Fibroblast of lung (primary cell): Measurements from ENCODE around the gene RIPOR3. TPM values are rescaled to one million over a fixed set of nuclear protein-coding genes. Genes with fewer than 3 reads are reported as not detected.

Source experiments
- DNase-seq, 2 donors: peaks; one replicate each; pipeline versions ENCODE4 v3.0.0 to v3.0.0-alpha.2; 2010; ENCODE audit warnings: low read depth in 2 of 2
- H2AFZ ChIP-seq: 2 replicates; pipeline ENCODE4 v1.5.1; 2012; ENCODE audit warnings: low read length, control low read depth, inconsistent platforms
- H3K27ac ChIP-seq: 2 replicates; pipeline ENCODE4 v1.5.1; 2011; ENCODE audit warnings: low read length, control low read depth; ENCODE audit not compliant: insufficient read depth
- H3K27me3 ChIP-seq: 2 replicates; pipeline ENCODE4 v1.5.1; 2011; ENCODE audit warnings: mild to moderate bottlenecking, low read length; ENCODE audit not compliant: control insufficient read depth, insufficient read depth
- H3K36me3 ChIP-seq: 2 replicates; pipeline ENCODE4 v1.5.1; 2011; ENCODE audit warnings: low read length; ENCODE audit not compliant: control insufficient read depth, insufficient read depth
- H3K4me1 ChIP-seq: 2 replicates; pipeline ENCODE4 v1.5.1; 2011; ENCODE audit warnings: low read length; ENCODE audit not compliant: control insufficient read depth, insufficient read depth; ENCODE audit errors: extremely low read depth
- H3K4me2 ChIP-seq: 2 replicates; pipeline ENCODE4 v1.5.1; 2011; ENCODE audit warnings: low read length, control low read depth; ENCODE audit not compliant: insufficient read depth; ENCODE audit errors: extremely low read depth
- H3K4me3 ChIP-seq, 4 experiments: fragments of 200-600 bp in 1 of 4; sonication (generic) in 1 of 4; replicated peaks in 1 of 4; 2 replicates each; pipeline ENCODE4 v1.5.1; 2011 to 2016; ENCODE audit warnings: low read length in 4 of 4, low read depth in 3 of 4, mild to moderate bottlenecking in 3 of 4, control low read depth in 2 of 4, inconsistent platforms in 1 of 4, mixed read lengths in 1 of 4; ENCODE audit not compliant: insufficient read depth in 1 of 4; ENCODE audit errors: control extremely low read depth in 1 of 4
- H3K79me2 ChIP-seq: 2 replicates; pipeline ENCODE4 v1.5.1; 2012; ENCODE audit warnings: mild to moderate bottlenecking, low read length, inconsistent platforms; ENCODE audit not compliant: control insufficient read depth, insufficient read depth
- H3K9ac ChIP-seq: 2 replicates; pipeline ENCODE4 v1.5.1; 2011; ENCODE audit warnings: mild to moderate bottlenecking, low read length, control low read depth; ENCODE audit not compliant: insufficient read depth
- H3K9me3 ChIP-seq: 2 replicates; pipeline ENCODE4 v1.5.1; 2012; ENCODE audit warnings: low read depth, low read length; ENCODE audit not compliant: control insufficient read depth, insufficient read depth
- H4K20me1 ChIP-seq: 2 replicates; pipeline ENCODE4 v1.5.1; 2011; ENCODE audit warnings: low read length; ENCODE audit not compliant: control insufficient read depth, insufficient read depth; ENCODE audit errors: extremely low read depth
- EZH2 ChIP-seq: IDR thresholded peaks from 2 replicates; pipeline ENCODE4 v1.5.1; 2012; ENCODE audit warnings: low read length, control low read depth, mild to moderate bottlenecking; ENCODE audit errors: missing control alignments
- polyA plus RNA-seq, 2 donors: library from polyadenylated mRNA; depleted of rRNA in 1 of 2; stranded (reverse) in 1 of 2; unstranded in 1 of 2; fragments of >200 nt; gene quantifications; 2 replicates each; pipeline ENCODE4 v1.2.1, GENCODE V29; 2011 to 2012; ENCODE audit warnings: missing spikeins in 1 of 2
- total RNA-seq: library from RNA; depleted of rRNA; stranded (reverse); fragments of >200 nt; gene quantifications from 2 replicates; pipeline ENCODE4 v1.2.1, GENCODE V29; 2014
- TF ChIP-seq, protein P1 (sequence below), 2 donors: IDR thresholded peaks in 1 of 2; conservative IDR thresholded peaks in 1 of 2; 1 replicate in 1 of 2; 2 replicates in 1 of 2; pipeline ENCODE4 v1.5.1; 2011 to 2012; ENCODE audit warnings: low read length in 2 of 2, control low read depth in 1 of 2, inconsistent platforms in 1 of 2, low read depth in 1 of 2, mild to moderate bottlenecking in 1 of 2

Gene RIPOR3
- total and polyA plus RNA-seq, 2 donors (not counting 1 experiment from before 2014, with no cell fraction given): 2.0 to 4.1 TPM

DNA sequence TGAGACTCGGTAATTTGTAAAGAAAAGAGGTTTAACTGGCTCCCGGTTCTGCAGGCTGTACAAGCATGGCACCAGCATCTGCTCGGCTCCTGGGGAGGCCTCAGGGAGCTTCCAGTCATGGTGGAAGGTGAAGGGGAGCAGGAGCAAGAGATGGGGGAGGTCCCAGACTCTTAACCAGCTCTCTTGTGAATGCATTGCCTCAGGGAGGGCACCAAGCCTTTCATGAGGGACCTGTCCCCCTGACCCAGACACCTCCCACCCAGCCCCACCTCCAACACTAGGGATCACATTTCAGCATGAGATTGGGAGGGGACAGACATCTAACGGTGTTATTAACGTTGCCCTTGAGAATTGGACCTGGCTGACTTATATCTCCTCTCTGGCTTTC is 112.6 kb downstream of the RIPOR3 start:
- Histone ChIP-seq H4K20me1 (no peaks in the 10 kb centered on the region), H3K9me3 (no peaks in the 10 kb centered on the region), H3K4me2 (no peak overlapping the region), H3K4me3 (no peak overlapping the region), H3K9ac (no peak overlapping the region), H3K79me2 (no peaks in the 10 kb centered on the region), H3K27me3 (no peaks in the 10 kb centered on the region), H2AFZ (no peak overlapping the region), H3K4me1 (no peaks in the 10 kb centered on the region), H3K27ac (no peak overlapping the region), H3K36me3 (peaks cover 20% of the 10 kb centered on the region)
- no peak for TF ChIP-seq EZH2
- TF ChIP-seq, protein P1, sequence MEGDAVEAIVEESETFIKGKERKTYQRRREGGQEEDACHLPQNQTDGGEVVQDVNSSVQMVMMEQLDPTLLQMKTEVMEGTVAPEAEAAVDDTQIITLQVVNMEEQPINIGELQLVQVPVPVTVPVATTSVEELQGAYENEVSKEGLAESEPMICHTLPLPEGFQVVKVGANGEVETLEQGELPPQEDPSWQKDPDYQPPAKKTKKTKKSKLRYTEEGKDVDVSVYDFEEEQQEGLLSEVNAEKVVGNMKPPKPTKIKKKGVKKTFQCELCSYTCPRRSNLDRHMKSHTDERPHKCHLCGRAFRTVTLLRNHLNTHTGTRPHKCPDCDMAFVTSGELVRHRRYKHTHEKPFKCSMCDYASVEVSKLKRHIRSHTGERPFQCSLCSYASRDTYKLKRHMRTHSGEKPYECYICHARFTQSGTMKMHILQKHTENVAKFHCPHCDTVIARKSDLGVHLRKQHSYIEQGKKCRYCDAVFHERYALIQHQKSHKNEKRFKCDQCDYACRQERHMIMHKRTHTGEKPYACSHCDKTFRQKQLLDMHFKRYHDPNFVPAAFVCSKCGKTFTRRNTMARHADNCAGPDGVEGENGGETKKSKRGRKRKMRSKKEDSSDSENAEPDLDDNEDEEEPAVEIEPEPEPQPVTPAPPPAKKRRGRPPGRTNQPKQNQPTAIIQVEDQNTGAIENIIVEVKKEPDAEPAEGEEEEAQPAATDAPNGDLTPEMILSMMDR (conservative IDR thresholded peaks at IDR 0.05 in 1 of 2, IDR thresholded peaks at IDR 0.05 in 1 of 2; ENCODE audit: low read depth in 1 of 2, low read length in 2 of 2): no peak
- no peak for DNase-seq

DNA sequence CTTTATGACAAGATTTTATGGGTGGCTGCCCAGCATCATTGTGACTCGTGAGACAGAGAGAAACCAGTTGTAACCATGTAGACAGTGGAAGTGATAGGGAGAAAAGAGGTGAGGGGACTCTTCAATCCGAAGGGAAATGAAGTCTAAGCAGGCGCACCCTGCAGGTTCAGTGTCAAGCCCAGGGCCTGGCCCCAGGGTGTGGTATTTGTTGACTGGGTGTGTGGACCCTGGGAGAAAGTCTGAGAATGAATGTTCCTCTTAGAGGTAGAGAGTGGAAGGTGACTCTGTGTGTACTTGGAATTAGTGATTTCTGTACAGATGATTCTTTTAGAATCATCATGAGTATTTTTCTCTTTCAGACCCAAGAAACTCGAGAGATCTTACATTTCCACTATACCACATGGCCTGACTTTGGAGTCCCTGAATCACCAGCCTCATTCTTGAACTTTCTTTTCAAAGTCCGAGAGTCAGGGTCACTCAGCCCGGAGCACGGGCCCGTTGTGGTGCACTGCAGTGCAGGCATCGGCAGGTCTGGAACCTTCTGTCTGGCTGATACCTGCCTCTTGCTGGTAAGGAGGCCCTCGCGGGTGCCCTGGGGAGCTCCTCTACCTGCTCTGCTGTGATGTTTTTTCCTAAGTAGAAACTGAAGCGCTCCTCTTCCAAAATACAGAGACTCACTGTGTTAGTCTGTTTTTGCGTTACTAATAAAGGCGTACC is 113.1 kb downstream of the RIPOR3 start:
- H3K4me3 ChIP-seq: no peak overlapping the region
- no peak for TF ChIP-seq EZH2
- TF ChIP-seq, protein P1 (conservative IDR thresholded peaks at IDR 0.05 in 1 of 2, IDR thresholded peaks at IDR 0.05 in 1 of 2; ENCODE audit: low read depth in 1 of 2, low read length in 2 of 2): no peak
- no peaks in the 10 kb centered on the region for H3K79me2 ChIP-seq
- H3K9ac ChIP-seq: no peak overlapping the region
- no peak for DNase-seq
- H4K20me1 ChIP-seq: no peaks in the 10 kb centered on the region
- peaks cover 20% of the 10 kb centered on the region for H3K36me3 ChIP-seq
- peaks cover 3% of the 10 kb centered on the region for H3K4me1 ChIP-seq
- H3K9me3 ChIP-seq: no peaks in the 10 kb centered on the region
- no peak overlapping the region for H2AFZ ChIP-seq
- no peak overlapping the region for H3K27ac ChIP-seq
- H3K4me2 ChIP-seq: no peak overlapping the region
- H3K27me3 ChIP-seq: no peaks in the 10 kb centered on the region

DNA sequence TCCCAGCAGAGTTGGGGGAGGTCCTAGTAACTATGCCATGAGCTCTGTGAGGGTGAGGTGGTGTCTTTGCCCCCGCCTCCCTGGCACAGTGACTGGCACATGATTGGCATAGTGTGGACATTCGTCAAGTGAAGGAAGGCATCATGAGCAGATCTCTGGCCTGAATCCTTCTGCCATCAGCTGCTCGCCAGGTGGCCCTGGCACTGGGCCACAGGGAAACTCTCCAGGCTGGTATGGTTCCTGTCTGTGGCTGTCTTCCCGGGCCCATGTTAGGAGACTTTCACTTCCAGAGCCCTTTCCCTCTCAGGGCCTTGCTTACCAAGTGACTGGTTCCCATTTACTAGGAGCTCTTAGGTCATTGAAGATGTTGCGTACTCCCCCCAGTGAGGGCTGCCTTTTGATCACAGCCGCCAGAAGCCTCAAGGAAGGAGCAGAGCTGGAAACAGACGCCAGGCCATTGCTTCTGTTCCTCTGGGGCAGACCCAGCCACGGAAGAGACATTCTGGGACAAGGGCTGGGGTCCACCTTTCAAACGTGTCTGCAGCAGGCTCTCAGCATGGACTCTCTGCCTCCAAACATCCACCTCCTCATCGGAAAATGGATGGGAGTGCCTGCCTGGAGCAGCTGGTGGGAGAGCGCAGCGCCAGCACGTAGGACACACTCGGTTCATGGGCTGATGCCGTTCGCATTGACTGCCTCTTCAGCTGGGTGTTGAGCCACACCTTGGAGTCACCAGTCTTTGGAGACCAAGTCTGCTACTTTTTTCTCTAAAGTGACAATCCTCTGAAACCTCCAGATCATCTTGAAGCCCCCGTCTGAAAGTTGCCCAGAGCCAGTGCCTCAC is 113.9 kb downstream of the RIPOR3 start:
- peaks cover 18% of the 10 kb centered on the region for H3K36me3 ChIP-seq
- H3K9ac ChIP-seq: no peak overlapping the region
- H3K4me3 ChIP-seq: no peak overlapping the region
- DNase-seq: no peak
- no peak overlapping the region for H2AFZ ChIP-seq
- TF ChIP-seq, protein P1 (conservative IDR thresholded peaks at IDR 0.05 in 1 of 2, IDR thresholded peaks at IDR 0.05 in 1 of 2; ENCODE audit: low read depth in 1 of 2, low read length in 2 of 2): no peak
- TF ChIP-seq EZH2: no peak
- peaks cover 10% of the 10 kb centered on the region for H3K4me1 ChIP-seq
- H4K20me1 ChIP-seq: no peaks in the 10 kb centered on the region
- peaks cover 1% of the 10 kb centered on the region for H3K79me2 ChIP-seq
- H3K27me3 ChIP-seq: no peaks in the 10 kb centered on the region
- no peak overlapping the region for H3K27ac ChIP-seq
- no peak overlapping the region for H3K4me2 ChIP-seq
- no peaks in the 10 kb centered on the region for H3K9me3 ChIP-seq
